GM11168 (cell line): ENCODE measurements around the gene CAMKMT.

Source experiments
- in situ Hi-C: fragments of 300-500 bp; cut with MboI; formaldehyde crosslinking; loops from one replicate; pipeline ENCODE4 v1.12.0; 2022; ENCODE audit warnings: low sequenced_read_pairs; ENCODE audit not compliant: unreplicated experiment

Gene CAMKMT

GRCh38 chr2:44679990-44680389 is 318.2 kb downstream of the CAMKMT start:
- in situ Hi-C loops, result no loop called here

- in situ Hi-C loops, result no loop called here
These were observed 318.8 kb downstream of the CAMKMT start for GRCh38 chr2:44680424-44680971.

- in situ Hi-C loops, result no loop called here
These were observed 319.3 kb downstream of the CAMKMT start for GRCh38 chr2:44680983-44681531.

- in situ Hi-C loops, result no loop called here
These were observed 320.7 kb downstream of the CAMKMT start for GRCh38 chr2:44682459-44682858.

GRCh38 chr2:44684559-44684958 is 322.8 kb downstream of the CAMKMT start:
- in situ Hi-C loops, result no loop called here

GRCh38 chr2:44686561-44686960 is 324.8 kb downstream of the CAMKMT start:
- in situ Hi-C loops, result no loop called here

GRCh38 chr2:44687686-44688455 is 326.1 kb downstream of the CAMKMT start:
- in situ Hi-C loops, result no loop called here

- in situ Hi-C loops, result no loop called here
These were observed 326.8 kb downstream of the CAMKMT start for GRCh38 chr2:44688456-44689124.

GRCh38 chr2:44689516-44689915 is 327.8 kb downstream of the CAMKMT start:
- in situ Hi-C loops, result no loop called here

- in situ Hi-C loops, result no loop called here
These were observed 329.5 kb downstream of the CAMKMT start for GRCh38 chr2:44691174-44691785.

- in situ Hi-C loops, result no loop called here
These were observed 331.1 kb downstream of the CAMKMT start for GRCh38 chr2:44692821-44693220.

- in situ Hi-C loops, result no loop called here
These were observed 339.1 kb downstream of the CAMKMT start for GRCh38 chr2:44700824-44701223.

GRCh38 chr2:44705356-44705755 is 343.6 kb downstream of the CAMKMT start:
- in situ Hi-C loops, result no loop called here

GRCh38 chr2:44705876-44706480 is 344.2 kb downstream of the CAMKMT start:
- in situ Hi-C loops, result no loop called here

GRCh38 chr2:44706681-44707553 is 345.2 kb downstream of the CAMKMT start:
- in situ Hi-C loops, result no loop called here

GRCh38 chr2:44707945-44708660 is 346.4 kb downstream of the CAMKMT start:
- in situ Hi-C loops, result no loop called here

GRCh38 chr2:44708661-44709000 is 346.9 kb downstream of the CAMKMT start:
- in situ Hi-C loops, result no loop called here

GRCh38 chr2:44713170-44713569 is 351.4 kb downstream of the CAMKMT start:
- in situ Hi-C loops, result no loop called here

- in situ Hi-C loops, result no loop called here
These were observed 353.9 kb downstream of the CAMKMT start for GRCh38 chr2:44715671-44716081.
